ENCODE data around the gene SCMH1.

SCMH1 gene

GRCh38 chr1:40987439-40988276, 254.4 kb downstream of the SCMH1 start:
- DNase-seq = no peak

- no peak for DNase-seq
These were observed 255.2 kb downstream of the SCMH1 start for GRCh38 chr1:40986956-40987355.

DNA sequence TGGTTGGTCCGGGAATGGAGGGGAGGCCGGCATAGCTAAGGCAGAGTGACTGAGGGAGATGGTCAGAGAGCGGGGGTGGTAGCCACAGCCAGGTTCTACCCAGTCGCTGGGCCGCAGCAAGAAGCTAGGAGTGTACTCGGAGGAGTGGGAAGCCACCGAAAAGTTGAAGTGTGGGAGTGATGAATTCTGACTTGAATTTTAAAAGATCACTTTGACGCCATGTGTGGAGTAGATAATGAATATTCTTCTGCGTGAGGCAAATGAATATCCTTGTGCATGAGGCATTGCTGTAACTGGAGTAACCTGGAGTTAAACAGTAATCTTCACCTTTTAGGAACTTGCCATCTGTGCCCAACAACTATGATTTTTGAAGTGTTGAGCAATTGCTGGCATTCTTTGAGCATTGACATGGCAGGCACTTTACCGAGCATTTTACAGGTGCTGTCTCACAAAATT, 255.8 kb downstream of the SCMH1 start:
- DNase-seq = no peak

DNA sequence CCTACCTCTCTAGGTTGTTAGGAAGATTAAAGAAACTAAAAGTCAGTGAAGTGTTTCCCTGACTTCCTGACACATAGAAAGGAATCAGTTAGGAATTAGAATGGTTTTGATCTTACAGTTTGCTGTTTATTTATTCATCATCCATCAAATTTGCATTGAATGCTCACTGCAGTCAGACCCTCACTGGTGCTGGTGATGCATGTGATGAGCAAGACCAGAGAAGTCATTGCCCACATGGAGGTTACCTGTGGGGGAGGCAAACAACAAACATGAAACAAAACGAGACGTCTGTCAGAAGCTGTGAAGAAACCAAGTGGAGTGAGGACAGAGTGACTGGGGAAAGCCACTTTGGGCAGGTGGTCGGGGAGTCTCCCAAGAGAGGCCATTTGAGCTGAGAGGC, 256.2 kb downstream of the SCMH1 start:
- no peak for DNase-seq

- no peak for DNase-seq
These were observed 256.9 kb downstream of the SCMH1 start for GRCh38 chr1:40985161-40985560.

- DNase-seq = no peak
These were observed 257.6 kb downstream of the SCMH1 start for GRCh38 chr1:40984531-40984930.

- DNase-seq = no peak
These were observed 258.0 kb downstream of the SCMH1 start for GRCh38 chr1:40984066-40984465.

- no peak for DNase-seq
These were observed 258.8 kb downstream of the SCMH1 start for GRCh38 chr1:40983286-40983685.

GRCh38 chr1:40982721-40983120, 259.4 kb downstream of the SCMH1 start:
- no peak for DNase-seq

- no peak for DNase-seq
These were observed 260.2 kb downstream of the SCMH1 start for GRCh38 chr1:40981691-40982448.

GRCh38 chr1:40980453-40981121, 261.5 kb downstream of the SCMH1 start:
- peak; percentile 78 for DNase-seq

DNA sequence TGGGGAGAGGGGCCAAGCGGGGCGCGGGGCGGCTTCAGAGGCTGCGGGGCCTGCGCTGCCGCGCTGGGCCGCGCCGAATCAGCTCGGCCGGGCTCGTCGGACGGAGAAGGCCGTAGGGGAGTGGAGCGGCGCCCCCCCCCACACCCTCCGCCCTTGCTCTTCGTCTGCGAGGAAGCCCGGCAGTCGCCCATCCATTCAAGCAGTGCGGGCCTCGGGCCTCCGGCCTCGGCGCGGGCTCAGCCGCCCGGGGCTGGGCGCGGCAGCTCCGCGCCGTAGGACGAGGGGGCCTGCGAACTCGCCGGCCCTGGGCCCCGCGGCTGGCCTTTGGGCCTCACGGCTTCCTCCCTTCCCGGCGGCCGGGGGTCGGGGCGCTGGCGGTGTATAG, 262.0 kb downstream of the SCMH1 start:
- DNase-seq = no peak

DNA sequence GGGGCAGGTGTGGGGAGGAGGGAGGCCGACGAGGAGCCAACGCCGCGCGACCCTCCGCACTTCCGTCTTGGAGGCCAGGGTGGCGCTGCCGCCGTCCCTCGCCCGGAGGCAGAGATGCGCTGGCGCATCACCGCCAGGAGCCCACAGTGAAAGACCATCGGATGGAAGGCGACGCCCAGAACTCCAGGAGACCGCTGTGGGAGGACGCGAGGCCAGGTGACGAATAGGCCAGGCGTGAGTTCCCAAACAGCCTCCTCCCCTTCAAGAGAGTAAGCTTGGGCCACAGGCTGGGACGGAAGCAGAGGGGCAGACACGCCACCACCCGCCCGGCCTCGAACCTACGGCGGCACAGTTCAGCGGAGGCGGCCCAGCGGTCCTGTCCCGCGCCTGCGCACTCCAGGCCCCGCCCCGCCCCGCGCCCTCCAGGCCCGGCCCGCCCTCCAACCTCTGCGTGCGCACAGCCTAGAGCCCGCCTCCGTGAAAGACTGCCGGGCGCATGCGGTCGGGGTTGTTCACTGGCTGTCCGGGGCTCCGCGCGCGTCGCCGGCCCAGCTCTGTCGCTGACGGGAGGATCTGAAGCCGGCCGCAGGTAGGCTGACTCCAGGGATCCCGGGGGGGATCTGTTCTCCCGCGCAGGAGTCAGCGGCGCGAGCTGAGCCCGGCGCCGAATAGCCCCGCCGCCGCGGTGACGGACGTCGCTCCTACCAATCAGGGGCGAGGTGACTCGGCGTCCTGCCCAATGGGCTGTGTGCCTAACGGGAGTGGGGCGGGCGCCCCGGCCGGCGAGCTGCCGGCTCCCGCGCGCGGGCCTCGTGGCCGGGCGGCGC, 262.7 kb downstream of the SCMH1 start, which contains the start of gene CTPS1:
CTPS1 (plus strand) TSS at position 456 of the 827 bp plus-strand sequence. CDS start 3,595 bp downstream, outside the sequence.
- peak; percentile 98 for DNase-seq

DNA sequence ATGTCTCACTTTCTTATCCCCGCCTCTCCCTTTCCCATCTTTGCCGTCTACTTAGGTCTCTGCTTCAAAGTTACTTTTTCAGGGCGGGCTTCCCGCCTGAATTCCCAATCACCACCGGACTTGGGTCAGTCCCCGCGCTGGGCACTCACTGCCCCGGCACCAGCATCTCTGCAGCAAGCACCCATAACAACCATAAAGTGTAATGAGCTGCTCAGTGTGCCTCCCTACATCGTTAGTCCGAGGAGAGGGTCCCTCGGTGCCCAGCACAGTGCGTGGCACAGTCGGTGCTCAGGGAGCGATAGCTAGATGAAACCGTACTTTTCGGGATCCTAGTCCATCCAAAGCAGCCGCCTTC, 263.2 kb downstream of the SCMH1 start:
- DNase-seq = no peak

- DNase-seq = no peak
These were observed 264.4 kb downstream of the SCMH1 start for GRCh38 chr1:40977716-40978115.
